Esophagus muscularis mucosa (tissue), 4 donors: ENCODE measurements around the gene HCAR1. TPM values are rescaled to one million over a fixed set of nuclear protein-coding genes. Genes with fewer than 3 reads are reported as not detected.

Experiments used
- DNase-seq: peaks from one replicate; pipeline ENCODE4 v3.0.0-alpha.2; 2017; ENCODE audit errors: extremely low spot score
- H3K27ac ChIP-seq, 4 donors: fragments of 200-600 bp; sonication (generic); replicated peaks in 1 of 4; 1 replicate in 3 of 4; 2 replicates in 1 of 4; pipeline ENCODE4 v1.5.1; 2016 to 2019; ENCODE audit warnings: mild to moderate bottlenecking in 1 of 4
- H3K27me3 ChIP-seq, 4 donors: fragments of 200-600 bp; sonication (generic); one replicate each; pipeline versions ENCODE4 v1.5.1 to v1.6.0; 2016 to 2019
- H3K36me3 ChIP-seq, 4 donors: fragments of 200-600 bp; sonication (generic); one replicate each; pipeline ENCODE4 v1.5.1; 2016 to 2019
- H3K4me1 ChIP-seq, 4 donors: fragments of 200-600 bp; sonication (generic); one replicate each; pipeline ENCODE4 v1.5.1; 2016 to 2019
- H3K4me3 ChIP-seq, 4 donors: fragments of 200-600 bp; sonication (generic); 1 replicate in 2 of 4; 2 replicates in 2 of 4; pipeline ENCODE4 v1.5.1; 2016 to 2019; ENCODE audit warnings: mild to moderate bottlenecking in 4 of 4, moderate library complexity in 1 of 4
- H3K9me3 ChIP-seq, 4 donors: fragments of 200-600 bp; sonication (generic); 1 replicate in 3 of 4; 2 replicates in 1 of 4; pipeline ENCODE4 v1.5.1; 2016 to 2019
- CTCF ChIP-seq, 3 experiments: fragments of 200-600 bp in 2 of 3; fragments of 450-650 bp in 1 of 3; sonication (generic) in 2 of 3; IDR thresholded peaks; one replicate each; pipeline ENCODE4 v1.5.1; 2017 to 2019; ENCODE audit warnings: antibody characterized with exemption in 3 of 3, mild to moderate bottlenecking in 2 of 3, moderate library complexity in 1 of 3
- EP300 ChIP-seq: sonication (generic); formaldehyde crosslinking; IDR thresholded peaks from one replicate; pipeline ENCODE4 v1.6.1; 2017; ENCODE audit warnings: antibody characterized with exemption
- POLR2A ChIP-seq: fragments of 450-650 bp; IDR thresholded peaks from one replicate; pipeline ENCODE4 v1.6.1; 2017; ENCODE audit warnings: antibody characterized with exemption, moderate library complexity, mild to moderate bottlenecking, low read depth
- POLR2AphosphoS5 ChIP-seq, 2 donors: sonication (generic); formaldehyde crosslinking; IDR thresholded peaks; one replicate each; pipeline ENCODE4 v1.6.1; 2017; ENCODE audit warnings: antibody characterized with exemption in 2 of 2
- WGBS: methylation state at CpG from one replicate; pipeline ENCODE4 v1.1.5; 2018; 5-methylcytosine and 5-hydroxymethylcytosine counted together
- intact Hi-C: fragments of 100-400 bp; cut with DNase I; formaldehyde crosslinking; loops from one replicate; pipeline ENCODE4 v1.15.1; 2023
- total RNA-seq, 4 donors: library from RNA; depleted of rRNA; stranded (reverse); fragments of >200 nt; gene quantifications; one replicate each; pipeline versions ENCODE4 v1.1.0 to v1.2.1, GENCODE V29; 2016

HCAR1 gene
- total RNA-seq, 4 donors from 2014 or later = 0.13 TPM; not detected in 3

- intact Hi-C loops = no loop called here
- no peaks in the 10 kb centered on the region for H3K36me3 ChIP-seq
- no peaks in the 10 kb centered on the region for H3K9me3 ChIP-seq
- no peak overlapping the region for H3K27ac ChIP-seq
- H3K27me3 ChIP-seq = no peaks in the 10 kb centered on the region
- TF ChIP-seq POLR2A (no peak), CTCF (IDR thresholded peaks at IDR 0.05) (no peak), EP300 (no peak), POLR2AphosphoS5 (IDR thresholded peaks at IDR 0.05) (no peak)
- no peaks in the 10 kb centered on the region for H3K4me1 ChIP-seq
- no peak overlapping the region for H3K4me3 ChIP-seq
- 86% methylated on average over 7 of the region's 7 CpGs for WGBS
- no peak for DNase-seq
These were observed 13.4 kb upstream of the HCAR1 start for GRCh38 chr12:122743895-122744525.

- Histone ChIP-seq H3K27ac (no peak overlapping the region), H3K4me3 (no peak overlapping the region), H3K4me1 (no peaks in the 10 kb centered on the region), H3K27me3 (no peaks in the 10 kb centered on the region), H3K36me3 (no peaks in the 10 kb centered on the region), H3K9me3 (no peaks in the 10 kb centered on the region)
- 95% methylated on average over 7 of the region's 7 CpGs for WGBS
- intact Hi-C loops = no loop called here
- no peak for DNase-seq
- no peak for TF ChIP-seq POLR2AphosphoS5 (IDR thresholded peaks at IDR 0.05)
- TF ChIP-seq CTCF (IDR thresholded peaks at IDR 0.05) = no peak
- no peak for TF ChIP-seq EP300
- no peak for TF ChIP-seq POLR2A
These were observed 9.7 kb upstream of the HCAR1 start for GRCh38 chr12:122740351-122740750.

- 87% methylated on average over 7 of the region's 7 CpGs for WGBS
- no peaks in the 10 kb centered on the region for H3K36me3 ChIP-seq
- intact Hi-C loops = no loop called here
- H3K9me3 ChIP-seq = no peaks in the 10 kb centered on the region
- H3K27ac ChIP-seq = no peak overlapping the region
- H3K4me1 ChIP-seq = no peaks in the 10 kb centered on the region
- no peak for DNase-seq
- no peak for TF ChIP-seq CTCF (IDR thresholded peaks at IDR 0.05)
- no peak for TF ChIP-seq POLR2AphosphoS5 (IDR thresholded peaks at IDR 0.05)
- no peak for TF ChIP-seq EP300
- TF ChIP-seq POLR2A = no peak
- no peak overlapping the region for H3K4me3 ChIP-seq
- no peaks in the 10 kb centered on the region for H3K27me3 ChIP-seq
These were observed 7.9 kb upstream of the HCAR1 start for GRCh38 chr12:122738571-122738970.

GRCh38 chr12:122732611-122733010 is 2.0 kb upstream of the HCAR1 start:
- no peak overlapping the region for H3K4me3 ChIP-seq
- intact Hi-C loops = no loop called here
- no peaks in the 10 kb centered on the region for H3K36me3 ChIP-seq
- H3K27ac ChIP-seq = no peak overlapping the region
- no peak for DNase-seq
- H3K4me1 ChIP-seq = no peaks in the 10 kb centered on the region
- H3K27me3 ChIP-seq = peaks cover 0 to 14% (median 0%) of the 10 kb centered on the region in 4 donors
- no peak for TF ChIP-seq EP300
- TF ChIP-seq CTCF (IDR thresholded peaks at IDR 0.05) = no peak
- no peak for TF ChIP-seq POLR2AphosphoS5 (IDR thresholded peaks at IDR 0.05)
- no peak for TF ChIP-seq POLR2A
- 89% methylated on average over 4 of the region's 4 CpGs for WGBS
- no peaks in the 10 kb centered on the region for H3K9me3 ChIP-seq

GRCh38 chr12:122732170-122732569 is 1.5 kb upstream of the HCAR1 start:
- 83% methylated on average over 3 of the region's 3 CpGs for WGBS
- Histone ChIP-seq H3K27me3 (peaks cover 0 to 14% (median 0%) of the 10 kb centered on the region in 4 donors), H3K27ac (no peak overlapping the region), H3K4me3 (no peak overlapping the region), H3K4me1 (no peaks in the 10 kb centered on the region), H3K36me3 (no peaks in the 10 kb centered on the region), H3K9me3 (no peaks in the 10 kb centered on the region)
- intact Hi-C loops = no loop called here
- TF ChIP-seq EP300 (no peak), POLR2A (no peak), CTCF (IDR thresholded peaks at IDR 0.05) (no peak), POLR2AphosphoS5 (IDR thresholded peaks at IDR 0.05) (no peak)
- DNase-seq = no peak
